ENCODE data around the gene PARD6G.

PARD6G gene

GRCh38 chr18:80132180-80132812 lies 115.0 kb downstream of the PARD6G start:
- Histone ChIP-seq H3K9ac (ENCODE audit: low read depth in 1 of 2, low read length in 2 of 2) (no peak overlapping the region), H3K27ac (ENCODE audit: low read depth, low read length) (no peak overlapping the region), H3K36me3 (ENCODE audit: control insufficient read depth in 1 of 2, insufficient read depth in 2 of 2, low read length in 2 of 2) (peaks cover 35 to 51% of the 10 kb centered on the region in 2 donors), H3K27me3 (ENCODE audit: control insufficient read depth in 1 of 2, insufficient read depth in 2 of 2, low read length in 2 of 2) (no peaks in the 10 kb centered on the region), H3K4me3 (ENCODE audit: low read depth in 1 of 2, low read length in 2 of 2) (no peak overlapping the region), H3K4me1 (ENCODE audit: control insufficient read depth in 1 of 2, insufficient read depth in 2 of 2, low read length in 2 of 2) (no peaks in the 10 kb centered on the region), H3K9me3 (ENCODE audit: control insufficient read depth in 1 of 2, low read length in 2 of 2) (no peaks in the 10 kb centered on the region)

DNA sequence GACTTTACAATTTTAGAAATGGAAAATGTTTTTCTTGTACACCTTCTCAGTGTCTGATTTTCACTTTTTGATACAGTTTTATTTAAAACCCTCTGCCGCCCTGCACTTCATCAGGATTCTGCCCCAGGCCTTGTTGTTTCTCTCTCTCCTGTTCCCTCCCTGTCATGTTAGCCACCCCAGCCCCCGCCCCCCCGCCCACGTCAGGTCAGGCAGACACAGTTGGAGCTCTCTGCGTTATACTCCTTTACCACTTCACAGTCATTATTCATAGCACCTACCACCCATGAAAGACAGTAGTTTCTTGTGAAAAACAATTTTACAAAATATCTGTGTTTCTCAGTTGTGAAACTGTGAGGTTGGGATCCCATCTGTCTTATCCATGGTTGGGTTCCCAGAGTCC lies 116.8 kb downstream of the PARD6G start:
- Histone ChIP-seq H3K36me3 (ENCODE audit: control insufficient read depth in 1 of 2, insufficient read depth in 2 of 2, low read length in 2 of 2) (peaks cover 20 to 33% of the 10 kb centered on the region in 2 donors), H3K27ac (ENCODE audit: low read depth, low read length) (no peak overlapping the region), H3K4me1 (ENCODE audit: control insufficient read depth in 1 of 2, insufficient read depth in 2 of 2, low read length in 2 of 2) (no peaks in the 10 kb centered on the region), H3K27me3 (ENCODE audit: control insufficient read depth in 1 of 2, insufficient read depth in 2 of 2, low read length in 2 of 2) (no peaks in the 10 kb centered on the region), H3K9ac (ENCODE audit: low read depth in 1 of 2, low read length in 2 of 2) (no peak overlapping the region), H3K9me3 (ENCODE audit: control insufficient read depth in 1 of 2, low read length in 2 of 2) (no peaks in the 10 kb centered on the region), H3K4me3 (ENCODE audit: low read depth in 1 of 2, low read length in 2 of 2) (no peak overlapping the region)

DNA sequence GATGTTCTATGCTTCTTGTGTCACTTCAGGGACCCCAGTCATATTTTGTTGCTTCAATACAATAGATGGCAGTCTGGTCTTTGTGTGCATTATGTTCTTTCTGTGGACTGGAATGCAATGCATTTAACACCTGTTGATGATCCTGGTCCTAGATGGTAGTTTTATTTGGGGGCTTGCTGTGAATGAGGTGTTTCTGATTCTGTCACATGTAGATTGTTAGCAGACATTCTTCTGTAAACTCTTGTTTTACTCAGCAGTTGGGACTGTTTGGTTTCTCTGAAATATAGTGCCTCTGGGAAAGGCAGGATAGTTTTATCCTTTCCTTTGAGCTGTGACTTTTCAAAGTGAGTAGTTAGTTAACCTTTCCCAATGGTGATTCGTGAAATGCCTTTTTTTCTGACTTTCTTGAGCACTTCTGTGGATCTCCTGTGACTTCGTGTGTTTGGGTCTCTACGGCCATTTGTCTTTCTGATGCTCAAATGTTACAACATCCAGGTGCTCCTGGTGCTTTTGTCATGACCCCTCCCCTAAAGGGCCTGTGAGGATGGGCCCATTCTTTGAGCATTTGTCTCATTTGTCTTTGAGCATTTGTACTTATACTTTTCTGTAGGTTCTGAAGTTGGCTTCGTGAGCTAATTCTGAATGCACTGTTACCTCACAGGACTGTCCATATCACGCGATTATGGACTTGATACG lies 117.5 kb downstream of the PARD6G start:
- Histone ChIP-seq H3K9me3 (ENCODE audit: control insufficient read depth in 1 of 2, low read length in 2 of 2) (no peaks in the 10 kb centered on the region), H3K27ac (ENCODE audit: low read depth, low read length) (no peak overlapping the region), H3K4me1 (ENCODE audit: control insufficient read depth in 1 of 2, insufficient read depth in 2 of 2, low read length in 2 of 2) (no peaks in the 10 kb centered on the region), H3K36me3 (ENCODE audit: control insufficient read depth in 1 of 2, insufficient read depth in 2 of 2, low read length in 2 of 2) (peaks cover 13 to 30% of the 10 kb centered on the region in 2 donors), H3K27me3 (ENCODE audit: control insufficient read depth in 1 of 2, insufficient read depth in 2 of 2, low read length in 2 of 2) (no peaks in the 10 kb centered on the region), H3K9ac (ENCODE audit: low read depth in 1 of 2, low read length in 2 of 2) (no peak overlapping the region), H3K4me3 (ENCODE audit: low read depth in 1 of 2, low read length in 2 of 2) (no peak overlapping the region)

- peaks cover 11% of the 10 kb centered on the region in 2 donors for H3K36me3 ChIP-seq (ENCODE audit: control insufficient read depth in 1 of 2, insufficient read depth in 2 of 2, low read length in 2 of 2)
- H3K9me3 ChIP-seq (ENCODE audit: control insufficient read depth in 1 of 2, low read length in 2 of 2): no peaks in the 10 kb centered on the region
- H3K4me3 ChIP-seq (ENCODE audit: low read depth in 1 of 2, low read length in 2 of 2): no peak overlapping the region
- H3K27me3 ChIP-seq (ENCODE audit: control insufficient read depth in 1 of 2, insufficient read depth in 2 of 2, low read length in 2 of 2): no peaks in the 10 kb centered on the region
- H3K27ac ChIP-seq (ENCODE audit: low read depth, low read length): no peak overlapping the region
- H3K9ac ChIP-seq (ENCODE audit: low read depth in 1 of 2, low read length in 2 of 2): no peak overlapping the region
- H3K4me1 ChIP-seq (ENCODE audit: control insufficient read depth in 1 of 2, insufficient read depth in 2 of 2, low read length in 2 of 2): no peaks in the 10 kb centered on the region
These were observed 119.7 kb downstream of the PARD6G start for GRCh38 chr18:80127635-80128034.

DNA sequence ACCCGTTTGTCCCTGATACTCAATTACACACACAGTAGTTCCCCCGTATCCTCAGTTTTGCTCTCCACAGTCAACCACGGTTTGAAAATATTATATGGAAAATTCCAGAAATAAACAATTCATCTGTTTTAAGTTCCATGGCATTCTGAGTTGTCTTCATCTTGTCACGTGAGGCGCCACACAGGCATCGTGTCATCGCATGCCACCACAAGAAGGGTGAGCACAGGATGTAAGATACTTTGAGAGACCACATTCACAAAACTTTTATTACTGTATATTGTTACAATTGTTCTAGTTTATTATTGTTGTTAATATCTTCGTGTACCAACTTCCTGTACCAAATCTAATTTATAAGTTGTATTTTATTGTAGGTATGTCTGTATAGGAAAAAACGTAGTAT lies 120.5 kb downstream of the PARD6G start:
- Histone ChIP-seq H3K9ac (ENCODE audit: low read depth in 1 of 2, low read length in 2 of 2) (no peak overlapping the region), H3K4me3 (ENCODE audit: low read depth in 1 of 2, low read length in 2 of 2) (no peak overlapping the region), H3K27ac (ENCODE audit: low read depth, low read length) (no peak overlapping the region), H3K27me3 (ENCODE audit: control insufficient read depth in 1 of 2, insufficient read depth in 2 of 2, low read length in 2 of 2) (no peaks in the 10 kb centered on the region), H3K9me3 (ENCODE audit: control insufficient read depth in 1 of 2, low read length in 2 of 2) (no peaks in the 10 kb centered on the region), H3K36me3 (ENCODE audit: control insufficient read depth in 1 of 2, insufficient read depth in 2 of 2, low read length in 2 of 2) (peaks cover 8 to 11% of the 10 kb centered on the region in 2 donors), H3K4me1 (ENCODE audit: control insufficient read depth in 1 of 2, insufficient read depth in 2 of 2, low read length in 2 of 2) (no peaks in the 10 kb centered on the region)

GRCh38 chr18:80124131-80124530 lies 123.2 kb downstream of the PARD6G start:
- Histone ChIP-seq H3K27ac (ENCODE audit: low read depth, low read length) (no peak overlapping the region), H3K4me3 (ENCODE audit: low read depth in 1 of 2, low read length in 2 of 2) (no peak overlapping the region), H3K9me3 (ENCODE audit: control insufficient read depth in 1 of 2, low read length in 2 of 2) (no peaks in the 10 kb centered on the region), H3K4me1 (ENCODE audit: control insufficient read depth in 1 of 2, insufficient read depth in 2 of 2, low read length in 2 of 2) (no peaks in the 10 kb centered on the region), H3K9ac (ENCODE audit: low read depth in 1 of 2, low read length in 2 of 2) (no peak overlapping the region), H3K36me3 (ENCODE audit: control insufficient read depth in 1 of 2, insufficient read depth in 2 of 2, low read length in 2 of 2) (peaks cover 4 to 5% of the 10 kb centered on the region in 2 donors), H3K27me3 (ENCODE audit: control insufficient read depth in 1 of 2, insufficient read depth in 2 of 2, low read length in 2 of 2) (no peaks in the 10 kb centered on the region)

GRCh38 chr18:80120932-80121331 lies 126.4 kb downstream of the PARD6G start:
- H3K9ac ChIP-seq (ENCODE audit: low read depth in 1 of 2, low read length in 2 of 2): no peak overlapping the region
- no peaks in the 10 kb centered on the region for H3K9me3 ChIP-seq (ENCODE audit: control insufficient read depth in 1 of 2, low read length in 2 of 2)
- no peaks in the 10 kb centered on the region for H3K4me1 ChIP-seq (ENCODE audit: control insufficient read depth in 1 of 2, insufficient read depth in 2 of 2, low read length in 2 of 2)
- H3K36me3 ChIP-seq (ENCODE audit: control insufficient read depth in 1 of 2, insufficient read depth in 2 of 2, low read length in 2 of 2): peaks cover 0 to 8% of the 10 kb centered on the region in 2 donors
- no peaks in the 10 kb centered on the region for H3K27me3 ChIP-seq (ENCODE audit: control insufficient read depth in 1 of 2, insufficient read depth in 2 of 2, low read length in 2 of 2)
- H3K4me3 ChIP-seq (ENCODE audit: low read depth in 1 of 2, low read length in 2 of 2): no peak overlapping the region
- H3K27ac ChIP-seq (ENCODE audit: low read depth, low read length): no peak overlapping the region

- H3K9ac ChIP-seq (ENCODE audit: low read depth in 1 of 2, low read length in 2 of 2): no peak overlapping the region
- H3K9me3 ChIP-seq (ENCODE audit: control insufficient read depth in 1 of 2, low read length in 2 of 2): no peaks in the 10 kb centered on the region
- no peak overlapping the region for H3K4me3 ChIP-seq (ENCODE audit: low read depth in 1 of 2, low read length in 2 of 2)
- H3K27ac ChIP-seq (ENCODE audit: low read depth, low read length): no peak overlapping the region
- no peaks in the 10 kb centered on the region for H3K27me3 ChIP-seq (ENCODE audit: control insufficient read depth in 1 of 2, insufficient read depth in 2 of 2, low read length in 2 of 2)
- H3K4me1 ChIP-seq (ENCODE audit: control insufficient read depth in 1 of 2, insufficient read depth in 2 of 2, low read length in 2 of 2): no peaks in the 10 kb centered on the region
- peaks cover 0 to 8% of the 10 kb centered on the region in 2 donors for H3K36me3 ChIP-seq (ENCODE audit: control insufficient read depth in 1 of 2, insufficient read depth in 2 of 2, low read length in 2 of 2)
These were observed 128.2 kb downstream of the PARD6G start for GRCh38 chr18:80119111-80119510.

- Histone ChIP-seq H3K9ac (ENCODE audit: low read depth in 1 of 2, low read length in 2 of 2) (no peak overlapping the region), H3K36me3 (ENCODE audit: control insufficient read depth in 1 of 2, insufficient read depth in 2 of 2, low read length in 2 of 2) (peaks cover 0 to 8% of the 10 kb centered on the region in 2 donors), H3K27ac (ENCODE audit: low read depth, low read length) (no peak overlapping the region), H3K9me3 (ENCODE audit: control insufficient read depth in 1 of 2, low read length in 2 of 2) (no peaks in the 10 kb centered on the region), H3K4me3 (ENCODE audit: low read depth in 1 of 2, low read length in 2 of 2) (no peak overlapping the region), H3K4me1 (ENCODE audit: control insufficient read depth in 1 of 2, insufficient read depth in 2 of 2, low read length in 2 of 2) (peaks cover 7 to 11% of the 10 kb centered on the region in 2 donors), H3K27me3 (ENCODE audit: control insufficient read depth in 1 of 2, insufficient read depth in 2 of 2, low read length in 2 of 2) (no peaks in the 10 kb centered on the region)
These were observed 132.3 kb downstream of the PARD6G start for GRCh38 chr18:80115035-80115434.

DNA sequence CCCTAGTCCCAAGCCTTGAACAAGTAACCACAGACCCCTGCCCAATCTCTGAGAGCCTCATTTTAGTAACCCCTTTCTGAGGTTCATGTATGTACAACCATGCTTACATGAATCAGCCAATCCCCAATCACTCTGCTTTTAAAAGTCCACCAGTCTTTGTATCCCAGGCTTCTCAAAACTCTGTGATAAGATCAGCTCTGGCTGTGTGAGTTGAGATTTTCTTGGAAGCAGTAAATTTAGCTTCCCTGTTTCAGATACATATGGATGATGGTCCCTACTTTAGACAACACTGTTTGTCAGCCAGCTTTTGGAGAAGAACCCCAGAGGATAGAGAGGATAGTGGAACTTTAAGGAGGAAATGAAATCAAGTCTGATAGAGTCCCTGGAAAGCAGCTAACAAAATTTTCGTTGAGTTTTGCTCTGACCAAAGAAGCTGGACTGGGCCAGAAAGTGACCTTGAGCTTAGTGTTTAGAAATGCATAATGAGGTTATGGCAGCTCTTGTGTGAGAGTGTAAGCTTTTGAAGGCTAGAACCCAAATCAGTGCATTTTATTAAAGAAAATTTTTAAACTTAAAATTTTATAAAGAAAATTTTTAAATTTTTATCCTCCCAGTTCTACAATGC lies 134.6 kb downstream of the PARD6G start:
- H3K9ac ChIP-seq (ENCODE audit: low read depth in 1 of 2, low read length in 2 of 2): no peak overlapping the region
- H3K36me3 ChIP-seq (ENCODE audit: control insufficient read depth in 1 of 2, insufficient read depth in 2 of 2, low read length in 2 of 2): no peaks in the 10 kb centered on the region
- no peak overlapping the region for H3K4me3 ChIP-seq (ENCODE audit: low read depth in 1 of 2, low read length in 2 of 2)
- H3K4me1 ChIP-seq (ENCODE audit: control insufficient read depth in 1 of 2, insufficient read depth in 2 of 2, low read length in 2 of 2): peaks cover 7 to 13% of the 10 kb centered on the region in 2 donors
- H3K9me3 ChIP-seq (ENCODE audit: control insufficient read depth in 1 of 2, low read length in 2 of 2): peaks cover 0 to 5% of the 10 kb centered on the region in 2 donors
- H3K27ac ChIP-seq (ENCODE audit: low read depth, low read length): no peak overlapping the region
- no peaks in the 10 kb centered on the region for H3K27me3 ChIP-seq (ENCODE audit: control insufficient read depth in 1 of 2, insufficient read depth in 2 of 2, low read length in 2 of 2)
